ENCODE results near the gene GRB14. TPM values are rescaled to one million over a fixed set of nuclear protein-coding genes. Genes with fewer than 3 reads are reported as not detected.
"Not testable (repeated sequence)": the region's sequence is repeated elsewhere in the genome, so short reads cannot be mapped to it uniquely, and the experiment has no call there.

The GRB14 gene
- total RNA-seq, 1 donor from 2014 or later, result 1.2 TPM

GRCh38 chr2:164558450-164558849, 62.8 kb downstream of the GRB14 start:
- no peak for DNase-seq (ENCODE audit: low read depth in 2 of 2)

GRCh38 chr2:164554487-164554886, 66.8 kb downstream of the GRB14 start:
- DNase-seq (ENCODE audit: low read depth in 2 of 2), result no peak

- DNase-seq (ENCODE audit: low read depth in 2 of 2), result no peak
Measured at GRCh38 chr2:164551519-164551918, 69.8 kb downstream of the GRB14 start.

GRCh38 chr2:164549705-164550104, 71.6 kb downstream of the GRB14 start:
- DNase-seq (ENCODE audit: low read depth in 2 of 2), result not testable (repeated sequence)

GRCh38 chr2:164545484-164545883, 75.8 kb downstream of the GRB14 start:
- no peak for DNase-seq (ENCODE audit: low read depth in 2 of 2)

GRCh38 chr2:164542581-164543021, 78.7 kb downstream of the GRB14 start:
- DNase-seq (ENCODE audit: low read depth in 2 of 2), result peak; percentile 42 to 76

- peak; percentile 45 to 66 for DNase-seq (ENCODE audit: low read depth in 2 of 2)
Measured at GRCh38 chr2:164538240-164538866, 82.9 kb downstream of the GRB14 start.

- DNase-seq (ENCODE audit: low read depth in 2 of 2), result no peak
Measured at GRCh38 chr2:164535280-164536025, 85.8 kb downstream of the GRB14 start.

GRCh38 chr2:164530464-164530863, 90.8 kb downstream of the GRB14 start:
- no peak for DNase-seq (ENCODE audit: low read depth in 2 of 2)

GRCh38 chr2:164523726-164524125, 97.6 kb downstream of the GRB14 start:
- no peak for DNase-seq (ENCODE audit: low read depth in 2 of 2)

- no peak for DNase-seq (ENCODE audit: low read depth in 2 of 2)
Measured at GRCh38 chr2:164523009-164523408, 98.3 kb downstream of the GRB14 start.

GRCh38 chr2:164522561-164522981, 98.7 kb downstream of the GRB14 start:
- DNase-seq (ENCODE audit: low read depth in 2 of 2), result no peak

- DNase-seq (ENCODE audit: low read depth in 2 of 2), result peak in 1 of 2 donors; percentile 13
Measured at GRCh38 chr2:164515734-164516133, 105.5 kb downstream of the GRB14 start.

- peak in 1 of 2 donors; percentile 9 for DNase-seq (ENCODE audit: low read depth in 2 of 2)
Measured at GRCh38 chr2:164515030-164515429, 106.3 kb downstream of the GRB14 start.

- peak in 1 of 2 donors; percentile 51 for DNase-seq (ENCODE audit: low read depth in 2 of 2)
Measured at GRCh38 chr2:164514491-164514890, 106.8 kb downstream of the GRB14 start.

- DNase-seq (ENCODE audit: low read depth in 2 of 2), result no peak
Measured at GRCh38 chr2:164512871-164513270, 108.4 kb downstream of the GRB14 start.

- no peak for DNase-seq (ENCODE audit: low read depth in 2 of 2)
Measured at GRCh38 chr2:164511738-164512137, 109.5 kb downstream of the GRB14 start.

GRCh38 chr2:164510895-164511294, 110.4 kb downstream of the GRB14 start:
- DNase-seq (ENCODE audit: low read depth in 2 of 2), result no peak

GRCh38 chr2:164509137-164509877, 112.0 kb downstream of the GRB14 start:
- peak in 1 of 2 donors; percentile 5 for DNase-seq (ENCODE audit: low read depth in 2 of 2)

GRCh38 chr2:164504253-164504652, 117.0 kb downstream of the GRB14 start:
- DNase-seq (ENCODE audit: low read depth in 2 of 2), result peak in 1 of 2 donors; percentile 6

- DNase-seq (ENCODE audit: low read depth in 2 of 2), result no peak
Measured at GRCh38 chr2:164498836-164499235, 122.4 kb downstream of the GRB14 start.

- DNase-seq (ENCODE audit: low read depth in 2 of 2), result no peak
Measured at GRCh38 chr2:164496881-164497280, 124.4 kb downstream of the GRB14 start.

All from lung microvascular endothelial cell (primary cell).